ENCODE measurements around the gene PPP1R12A.
A peak's percentile ranks its signal among the peaks of the same experiment; 100 is the strongest.

Gene PPP1R12A

DNA sequence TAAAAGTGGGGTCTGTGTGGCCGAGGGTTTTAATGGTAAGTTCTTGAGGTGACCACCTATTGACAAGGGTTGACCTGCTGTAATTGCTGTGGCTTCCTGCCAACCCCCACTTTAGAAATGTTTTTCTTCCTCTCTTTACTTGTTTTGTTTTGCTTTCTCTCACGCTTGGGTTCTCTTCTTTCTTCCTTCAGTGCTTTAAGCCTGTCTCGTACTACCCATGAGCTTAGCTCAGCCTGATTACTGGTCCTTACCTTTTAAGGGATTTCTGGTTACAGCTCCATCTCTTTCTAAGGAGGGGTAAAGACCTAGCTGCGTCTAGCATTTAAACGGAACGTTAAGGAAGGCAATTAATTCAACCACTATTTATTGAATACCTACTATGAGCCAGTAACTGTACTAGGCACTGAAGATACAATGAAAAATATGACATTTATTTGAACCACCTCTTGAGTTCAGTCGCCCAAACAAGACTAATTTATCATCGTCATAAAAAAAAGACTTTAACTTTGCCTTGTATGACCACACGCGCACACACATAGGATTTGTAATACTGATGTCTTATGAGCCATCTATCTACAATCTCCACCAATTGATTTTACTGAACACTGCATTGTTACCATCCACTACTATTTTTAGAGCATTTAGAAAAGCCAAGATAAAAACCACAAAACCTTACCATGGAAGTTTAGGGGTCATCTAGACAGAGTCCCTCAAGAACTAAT is 888 bp upstream of the PPP1R12A start:
- DNase-seq (ENCODE audit: low spot score), result peak; percentile 42

DNA sequence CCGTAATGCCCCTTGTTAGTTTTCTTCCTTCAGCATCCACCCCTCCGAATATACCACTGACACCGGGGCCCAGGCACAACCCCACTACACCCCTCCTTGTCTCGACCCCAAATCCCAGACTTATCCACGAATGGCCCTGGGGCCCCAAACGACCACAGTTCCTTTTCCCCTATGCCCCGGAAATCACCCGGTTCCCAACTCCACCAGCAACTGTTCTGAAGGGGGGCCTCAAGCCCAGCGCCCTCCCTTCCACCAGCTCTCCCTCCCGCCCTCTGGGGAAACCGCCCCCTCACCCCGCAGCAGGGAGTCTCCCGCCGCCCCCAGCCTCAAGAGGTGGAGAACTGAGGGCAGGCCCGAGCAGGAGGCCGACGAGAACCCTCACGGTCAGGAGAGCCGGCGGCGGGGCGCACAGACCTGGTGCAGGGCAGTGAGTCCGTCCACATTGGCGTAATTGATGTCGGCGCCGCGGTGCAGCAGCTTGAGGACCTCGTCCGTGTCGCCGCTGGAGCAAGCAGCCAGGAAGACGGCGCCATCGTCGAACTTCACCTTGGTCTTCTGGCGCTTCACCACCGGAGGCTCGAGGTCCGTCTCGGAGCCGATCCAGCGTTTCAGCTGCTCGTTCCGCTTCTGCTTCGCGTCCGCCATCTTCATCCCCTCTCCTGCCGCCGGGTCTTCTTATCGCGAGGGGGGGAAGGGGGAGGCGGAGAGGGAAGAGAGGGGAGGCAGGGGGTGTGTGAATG is 446 bp downstream of the PPP1R12A start:
- DNase-seq (ENCODE audit: low spot score), result no peak

- DNase-seq (ENCODE audit: low spot score), result peak; percentile 37
Observed at GRCh38 chr12:79933532-79934264, 1.2 kb downstream of the PPP1R12A start.

DNA sequence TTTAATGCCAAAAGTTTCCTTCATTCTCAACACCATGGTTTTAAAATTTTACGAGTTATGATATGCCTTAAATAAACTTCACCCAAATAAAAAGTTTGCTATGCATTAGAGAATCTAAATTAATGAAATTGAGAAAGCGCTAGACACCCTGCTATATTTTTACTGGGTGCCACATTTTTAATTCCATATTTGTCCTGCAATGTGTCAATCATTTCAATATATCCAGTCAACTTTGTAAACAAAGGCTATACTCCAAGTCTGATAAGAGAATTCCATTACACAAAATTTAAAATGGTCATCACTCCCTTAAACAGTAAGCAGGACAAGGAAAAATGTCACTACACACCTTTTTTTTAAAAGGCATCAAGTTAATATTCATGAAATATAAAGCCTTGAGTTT is 1.9 kb downstream of the PPP1R12A start:
- DNase-seq (ENCODE audit: low spot score), result no peak

DNA sequence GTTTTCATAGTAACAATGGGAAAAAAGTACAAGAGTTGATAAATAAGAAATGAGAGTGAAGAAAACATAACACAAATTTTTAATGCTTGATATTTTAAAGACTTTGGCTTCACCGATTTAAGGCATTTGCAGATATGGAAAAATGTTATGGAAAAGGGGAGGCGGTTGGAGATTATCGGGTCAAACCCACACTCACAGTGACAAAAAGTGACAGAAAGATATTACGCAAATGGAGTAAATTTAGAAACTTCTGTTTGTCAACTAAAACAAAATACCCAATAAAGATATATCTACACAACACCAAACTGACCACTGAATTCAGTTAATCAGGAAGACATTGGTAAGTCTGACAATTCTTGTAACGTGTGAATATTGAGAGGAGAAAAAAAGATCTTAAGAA is 2.5 kb downstream of the PPP1R12A start:
- peak; percentile 33 for DNase-seq (ENCODE audit: low spot score)

- no peak for DNase-seq (ENCODE audit: low spot score)
Observed at GRCh38 chr12:79929065-79929464, 5.8 kb downstream of the PPP1R12A start.

GRCh38 chr12:79927772-79928474 is 7.0 kb downstream of the PPP1R12A start:
- DNase-seq (ENCODE audit: low spot score), result no peak

DNA sequence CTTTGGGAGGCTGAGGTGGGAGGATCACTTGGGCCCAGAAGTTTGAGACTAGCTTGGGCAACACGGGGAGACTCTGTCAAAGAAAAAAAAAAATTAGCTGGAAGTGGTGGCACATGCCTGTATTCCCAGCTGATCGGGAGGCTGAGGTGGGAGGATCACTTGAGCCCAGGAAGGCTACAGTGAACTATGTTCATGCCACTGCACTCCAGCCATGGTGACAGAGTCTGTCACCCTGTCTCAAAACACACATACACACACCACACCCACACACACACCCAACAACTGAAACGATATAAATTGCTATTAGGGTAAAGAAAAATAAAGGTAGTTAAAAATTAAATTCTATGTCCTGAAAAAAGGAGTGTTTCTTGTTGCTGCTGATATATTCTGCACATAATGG is 7.9 kb downstream of the PPP1R12A start:
- no peak for DNase-seq (ENCODE audit: low spot score)

DNA sequence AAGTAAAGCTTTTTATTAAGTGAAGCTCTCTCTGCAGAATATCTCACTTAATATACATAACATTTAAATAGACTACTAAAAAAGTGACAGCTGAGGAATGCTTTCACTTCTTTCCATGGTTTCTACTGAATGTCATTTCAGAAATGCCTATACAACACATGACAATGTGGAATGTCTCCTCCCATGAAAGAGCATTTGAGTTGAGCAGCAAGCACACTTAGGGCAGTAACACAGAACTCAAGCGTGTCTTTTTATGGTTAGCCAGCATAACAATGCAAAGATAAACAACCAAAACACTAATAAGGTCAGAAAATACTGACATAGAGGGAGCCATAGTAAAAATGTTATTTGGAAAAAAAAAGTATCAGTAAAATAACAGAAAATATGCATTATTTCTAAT is 9.4 kb downstream of the PPP1R12A start:
- no peak for DNase-seq (ENCODE audit: low spot score)

GRCh38 chr12:79921786-79922185 is 13.1 kb downstream of the PPP1R12A start:
- DNase-seq (ENCODE audit: low spot score), result no peak

- no peak for DNase-seq (ENCODE audit: low spot score)
Observed at GRCh38 chr12:79920421-79921238, 14.3 kb downstream of the PPP1R12A start.

DNA sequence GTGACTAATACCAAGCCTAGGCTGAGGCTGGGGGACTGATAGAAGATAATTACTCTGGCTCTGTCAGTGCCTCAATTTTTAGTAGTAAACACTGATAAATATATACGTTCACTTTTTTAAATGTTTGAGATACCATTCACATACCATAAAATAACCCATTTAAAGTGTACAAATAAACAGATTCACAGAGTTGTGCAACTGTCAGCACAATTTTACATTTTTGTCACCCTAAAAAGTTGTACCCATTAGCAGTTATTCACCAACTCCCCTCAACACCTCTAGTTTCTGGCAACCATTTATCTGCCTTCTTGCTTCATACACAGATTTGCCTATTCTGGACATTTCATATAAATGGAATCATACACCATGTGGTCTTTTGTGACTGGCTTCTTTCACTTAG is 15.1 kb downstream of the PPP1R12A start:
- no peak for DNase-seq (ENCODE audit: low spot score)

GRCh38 chr12:79916826-79917225 is 18.1 kb downstream of the PPP1R12A start:
- DNase-seq (ENCODE audit: low spot score), result no peak

DNA sequence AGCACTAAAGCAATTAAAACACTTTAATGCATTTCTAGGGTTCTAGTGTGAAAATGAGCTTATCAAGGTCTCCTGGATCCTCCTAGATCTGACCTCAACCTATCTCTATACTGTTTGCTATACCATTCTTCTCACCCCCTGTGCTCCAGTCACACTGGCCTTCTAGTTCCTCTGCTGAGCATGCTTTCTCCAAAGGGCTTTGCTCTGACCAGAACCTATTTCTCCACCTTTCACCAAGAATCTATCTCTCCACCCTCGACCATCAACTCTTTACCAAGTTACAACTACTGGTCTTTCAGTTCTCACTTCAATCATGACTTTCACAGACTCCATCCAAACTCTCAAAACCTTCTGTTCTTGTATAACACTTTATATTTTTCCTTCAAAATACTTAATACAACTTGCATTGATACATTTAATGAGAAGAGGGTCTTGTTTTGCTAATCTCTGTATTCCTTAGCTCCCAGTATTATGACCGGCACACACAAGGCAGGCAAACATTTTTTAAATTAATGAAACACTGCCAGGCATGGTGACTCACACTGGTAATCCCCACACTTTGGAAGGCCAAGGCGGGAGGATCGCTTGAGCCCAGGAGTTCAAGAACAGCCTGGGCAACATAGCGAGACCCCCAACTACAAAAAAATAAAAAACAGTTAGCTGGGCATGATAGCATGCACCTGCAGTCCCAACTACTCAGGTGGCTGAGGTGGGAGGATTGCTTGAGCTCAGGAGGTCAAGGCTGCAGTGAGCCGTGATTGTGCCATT is 22.8 kb downstream of the PPP1R12A start:
- DNase-seq (ENCODE audit: low spot score), result no peak

DNA sequence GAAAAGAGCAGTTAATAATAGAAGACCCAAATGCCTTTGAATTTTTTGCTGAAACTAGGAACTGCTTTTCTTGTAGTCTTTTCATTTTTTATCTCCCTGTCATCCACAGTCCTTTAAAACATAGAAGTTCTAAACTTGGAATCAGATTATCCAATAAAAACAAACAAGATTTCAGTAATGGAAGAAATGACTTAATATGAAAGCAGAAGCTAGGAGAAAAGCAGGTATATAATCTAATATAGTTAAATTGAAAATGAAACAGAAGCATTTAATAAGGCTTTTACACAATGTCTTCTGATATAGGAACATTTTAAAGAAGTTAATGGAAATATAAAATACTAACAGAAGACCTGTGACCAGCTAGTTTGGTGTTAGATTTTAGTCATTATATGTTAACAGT is 26.5 kb downstream of the PPP1R12A start:
- no peak for DNase-seq (ENCODE audit: low spot score)

DNA sequence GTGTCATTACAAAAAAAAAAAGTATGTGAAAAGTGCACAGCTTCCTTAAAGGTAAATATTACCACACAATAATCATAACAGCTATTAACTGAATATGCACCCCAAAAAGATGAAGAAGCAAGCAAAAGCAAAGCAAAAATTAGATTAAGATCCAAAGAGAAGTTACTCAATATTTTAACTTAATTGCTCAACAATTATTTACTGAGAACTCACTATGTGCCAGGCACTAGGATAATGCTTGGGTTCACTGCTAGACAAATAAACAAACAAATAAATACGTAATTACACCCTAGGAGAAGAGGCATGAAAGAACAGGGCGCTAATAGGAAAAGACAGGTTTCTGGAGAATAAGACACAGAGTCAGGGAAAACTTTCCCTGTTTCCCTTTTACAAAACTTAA is 33.4 kb downstream of the PPP1R12A start:
- DNase-seq (ENCODE audit: low spot score), result no peak

- no peak for DNase-seq (ENCODE audit: low spot score)
Observed at GRCh38 chr12:79900951-79901350, 33.9 kb downstream of the PPP1R12A start.

DNA sequence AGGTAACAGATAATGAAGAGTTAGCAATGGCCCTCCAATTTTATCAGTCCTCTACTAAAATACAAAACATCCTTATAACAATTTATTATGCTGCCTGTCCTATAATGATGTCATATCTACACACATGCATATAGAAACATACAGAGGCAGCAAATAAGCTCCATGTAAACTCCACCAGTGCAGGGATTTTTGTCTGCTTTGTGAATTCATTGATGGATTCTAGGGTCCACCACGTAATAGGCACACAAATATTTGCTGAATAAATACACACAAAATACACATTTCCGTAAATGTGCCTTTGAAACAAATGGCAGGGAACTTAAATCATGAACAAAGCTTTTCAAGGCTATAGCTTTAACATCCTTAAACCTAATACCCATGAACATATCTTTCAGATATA is 34.7 kb downstream of the PPP1R12A start:
- no peak for DNase-seq (ENCODE audit: low spot score)

DNA sequence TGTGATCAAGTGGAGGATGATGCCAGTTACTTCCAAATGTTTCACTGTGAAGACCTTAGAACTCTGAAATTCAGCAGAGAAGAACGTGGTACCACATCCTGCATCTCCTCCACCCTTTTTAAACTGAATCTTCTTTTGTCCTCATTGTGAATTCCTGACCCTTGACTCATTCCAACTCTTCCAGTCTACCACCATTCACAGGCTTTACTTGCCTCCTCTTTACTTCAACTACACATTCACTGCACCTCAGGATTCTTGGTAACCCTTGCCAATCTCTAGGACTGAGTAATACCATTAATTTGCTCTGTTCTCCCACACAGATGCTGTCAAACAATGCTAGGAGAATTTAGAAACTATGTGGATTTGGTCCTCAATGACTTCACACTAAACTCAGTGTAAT is 37.3 kb downstream of the PPP1R12A start:
- DNase-seq (ENCODE audit: low spot score), result no peak

DNA sequence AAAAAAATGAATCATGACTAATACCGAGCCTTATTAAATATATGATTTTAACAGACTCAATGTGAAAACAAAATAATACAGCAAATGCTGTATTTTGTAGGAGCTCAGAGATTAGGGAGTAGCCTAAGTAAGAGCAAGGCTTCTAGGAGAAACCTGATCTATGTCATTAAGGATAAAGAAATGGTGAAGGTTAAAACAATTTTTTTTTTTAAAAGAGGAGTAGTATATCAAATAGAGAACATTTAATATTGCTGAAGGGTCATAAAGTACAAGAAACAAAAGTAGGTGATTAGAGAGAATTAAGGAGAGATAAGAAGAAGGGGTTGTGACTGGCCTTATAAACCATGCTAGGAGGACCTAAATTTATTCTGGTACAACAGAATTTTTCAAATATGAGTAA is 39.1 kb downstream of the PPP1R12A start:
- DNase-seq (ENCODE audit: low spot score), result no peak

DNA sequence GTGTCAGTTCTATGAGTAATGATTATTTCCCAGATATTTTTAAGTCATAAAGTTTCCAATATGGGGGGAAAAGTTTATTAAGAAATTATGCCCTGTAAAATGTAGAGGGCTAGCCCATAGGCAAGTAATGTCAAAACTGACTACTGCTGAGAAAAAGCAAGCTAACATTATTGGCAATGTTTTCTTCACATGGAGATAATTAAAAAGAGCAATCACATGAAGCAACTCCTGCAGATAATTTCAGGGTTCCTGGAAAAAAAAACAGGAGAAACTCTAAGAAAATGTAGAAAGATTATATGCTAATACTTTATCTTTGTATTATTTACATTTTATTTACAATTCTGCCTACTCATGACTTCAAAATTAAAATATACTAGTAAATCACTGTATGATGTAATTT is 39.8 kb downstream of the PPP1R12A start:
- no peak for DNase-seq (ENCODE audit: low spot score)
